CD4-positive, alpha-beta memory T cell (primary cell): Measurements from ENCODE around the gene CABP7. TPM values are rescaled to one million over a fixed set of nuclear protein-coding genes. Genes with fewer than 3 reads are reported as not detected.

Experiments
- CTCF ChIA-PET: fragments of 350-600 bp; sonication (Branson Sonifier 250); formaldehyde crosslinking; loops from one replicate; lab custom pipeline; 2021; ENCODE audit warnings: inconsistent platforms; ENCODE audit not compliant: partially characterized antibody; lab: Charles Lee
- POLR2A ChIA-PET: fragments of 350-600 bp; sonication (Branson Sonifier 250); formaldehyde crosslinking; loops from one replicate; lab custom pipeline; 2021; ENCODE audit not compliant: partially characterized antibody; lab: Charles Lee
- DNase-seq, 5 donors: peaks; one replicate each; pipeline versions ENCODE4 v3.0.0 to v3.0.0-alpha.2; 2020 to 2022; ENCODE audit warnings: mixed read lengths in 1 of 5
- H3K27ac ChIP-seq: one replicate; pipeline ENCODE4 v1.7.0; 2013; ENCODE audit warnings: low read depth, low read length
- H3K27me3 ChIP-seq: 2 replicates; pipeline ENCODE4 v1.7.0; 2013; ENCODE audit warnings: mild to moderate bottlenecking, low read length, moderate library complexity; ENCODE audit not compliant: insufficient read depth
- H3K36me3 ChIP-seq: 2 replicates; pipeline ENCODE4 v1.7.0; 2013; ENCODE audit warnings: mild to moderate bottlenecking, low read length, moderate library complexity; ENCODE audit not compliant: insufficient read depth
- H3K4me1 ChIP-seq: 2 replicates; pipeline ENCODE4 v1.7.0; 2013; ENCODE audit warnings: mild to moderate bottlenecking, low read length, moderate library complexity; ENCODE audit not compliant: insufficient read depth
- H3K4me3 ChIP-seq, 2 donors: one replicate each; pipeline ENCODE4 v1.7.0; 2013; ENCODE audit warnings: low read length in 2 of 2, mild to moderate bottlenecking in 1 of 2
- H3K9me3 ChIP-seq, 2 donors: one replicate each; pipeline ENCODE4 v1.7.0; 2013; ENCODE audit warnings: low read length in 2 of 2, control low read depth in 1 of 2; ENCODE audit not compliant: control insufficient read depth in 1 of 2
- H3K27ac Mint-ChIP-seq, 7 donors: one replicate each; pipeline ENCODE4 v1.8.0; 2020 to 2021; ENCODE audit warnings: mixed read lengths in 7 of 7, mild to moderate bottlenecking in 6 of 7, inconsistent platforms in 3 of 7, moderate library complexity in 3 of 7
- H3K27me3 Mint-ChIP-seq, 2 donors: one replicate each; pipeline ENCODE4 v1.8.0; 2020 to 2021; ENCODE audit warnings: mixed read lengths in 2 of 2
- H3K36me3 Mint-ChIP-seq, 2 donors: one replicate each; pipeline ENCODE4 v1.8.0; 2020 to 2021; ENCODE audit warnings: mixed read lengths in 2 of 2, inconsistent platforms in 1 of 2, mild to moderate bottlenecking in 1 of 2
- H3K4me1 Mint-ChIP-seq, 4 donors: one replicate each; pipeline ENCODE4 v1.8.0; 2020 to 2021; ENCODE audit warnings: mixed read lengths in 4 of 4, mild to moderate bottlenecking in 1 of 4
- H3K4me3 Mint-ChIP-seq, 8 donors: one replicate each; pipeline ENCODE4 v1.8.0; 2020 to 2021; ENCODE audit warnings: mixed read lengths in 8 of 8, mild to moderate bottlenecking in 7 of 8, moderate library complexity in 6 of 8, inconsistent platforms in 3 of 8
- H3K9me3 Mint-ChIP-seq, 8 donors: one replicate each; pipeline ENCODE4 v1.8.0; 2020 to 2021; ENCODE audit warnings: mixed read lengths in 8 of 8, mild to moderate bottlenecking in 5 of 8, inconsistent platforms in 3 of 8, moderate library complexity in 1 of 8
- intact Hi-C: fragments of 100-400 bp; cut with micrococcal nuclease; formaldehyde crosslinking; loops from one replicate; pipeline ENCODE4 v1.15.1; 2023
- polyA plus RNA-seq, 2 donors: library from polyadenylated mRNA; unstranded; fragments of 300-500 nt; fragmentation: Illumina TruSeq; gene quantifications; one replicate each; pipeline ENCODE4 v1.2.3, GENCODE V29; 2021
- total RNA-seq, 2 experiments: library from RNA; stranded (reverse); gene quantifications; one replicate each; pipeline ENCODE4 v1.2.3, GENCODE V29; 2021

CABP7 gene
- total and polyA plus RNA-seq, 4 experiments from 2014 or later, result 0.08 to 0.13 TPM; not detected in 2

- Histone ChIP-seq H3K4me1 (no peaks in the 10 kb centered on the region), H3K9me3 (no peaks in the 10 kb centered on the region), H3K27me3 (no peaks in the 10 kb centered on the region), H3K36me3 (peaks cover 7% of the 10 kb centered on the region), H3K4me3 (no peak overlapping the region), H3K27ac (no peak overlapping the region)
- ChIA-PET CTCF (interaction anchor here (0.7 to 5.5 kb wide), 11 partner anchors 9 to 401 kb away, joined by 3 to 40 read pairs (median 4); no protein-coding TSS in a partner anchor), POLR2A (no interaction called here)
- H3K27ac Mint-ChIP-seq, result peak overlapping the region in 2 of 7 donors; percentile 38 to 51
- peaks cover 28 to 46% of the 10 kb centered on the region in 2 donors for H3K36me3 Mint-ChIP-seq
- H3K9me3 Mint-ChIP-seq, result no peaks in the 10 kb centered on the region
- no peaks in the 10 kb centered on the region for H3K27me3 Mint-ChIP-seq
- intact Hi-C loops, result no loop called here
- no peak for DNase-seq
- H3K4me3 Mint-ChIP-seq, result no peak overlapping the region
- peaks cover 0 to 13% (median 4%) of the 10 kb centered on the region in 4 donors for H3K4me1 Mint-ChIP-seq
Observed at GRCh38 chr22:29689206-29689879, 30.5 kb upstream of the CABP7 start.

- H3K4me1 Mint-ChIP-seq, result peaks cover 0 to 13% (median 4%) of the 10 kb centered on the region in 4 donors
- H3K27me3 Mint-ChIP-seq, result no peaks in the 10 kb centered on the region
Observed at GRCh38 chr22:29689880-29690213, 30.0 kb upstream of the CABP7 start.

GRCh38 chr22:29690476-29690875 lies 29.3 kb upstream of the CABP7 start:
- Mint-ChIP-seq H3K27me3 (no peaks in the 10 kb centered on the region), H3K27ac (peak overlapping the region in 2 of 7 donors; percentile 56 to 79)
- POLR2A ChIA-PET, result no interaction called here

More at GRCh38 chr22:29689880-29690213, 30.0 kb upstream of the CABP7 start:
- H3K36me3 Mint-ChIP-seq, result peaks cover 28 to 46% of the 10 kb centered on the region in 2 donors
- ChIA-PET POLR2A (no interaction called here), CTCF (interaction anchor here (0.8 to 5.5 kb wide), 8 partner anchors 10 to 401 kb away, joined by 3 to 40 read pairs (median 4); no protein-coding TSS in a partner anchor)
- H3K9me3 Mint-ChIP-seq, result no peaks in the 10 kb centered on the region
- Histone ChIP-seq H3K27ac (no peak overlapping the region), H3K4me1 (no peaks in the 10 kb centered on the region), H3K27me3 (no peaks in the 10 kb centered on the region), H3K36me3 (peaks cover 7% of the 10 kb centered on the region), H3K4me3 (no peak overlapping the region), H3K9me3 (no peaks in the 10 kb centered on the region)
- no peak overlapping the region for H3K4me3 Mint-ChIP-seq
- intact Hi-C loops, result no loop called here
- peak in 3 of 5 donors; percentile 16 to 21 (median 16) for DNase-seq
- H3K27ac Mint-ChIP-seq, result no peak overlapping the region

GRCh38 chr22:29691636-29692326 lies 28.0 kb upstream of the CABP7 start:
- H3K27ac ChIP-seq, result no peak overlapping the region
- H3K4me3 Mint-ChIP-seq, result no peak overlapping the region
- peaks cover 0 to 13% (median 4%) of the 10 kb centered on the region in 4 donors for H3K4me1 Mint-ChIP-seq
- CTCF ChIA-PET, result interaction anchor here (1.0 to 5.5 kb wide), 3 partner anchors 313 to 399 kb away, joined by 3 to 40 read pairs (median 3); no protein-coding TSS in a partner anchor
- no peaks in the 10 kb centered on the region for H3K9me3 Mint-ChIP-seq
- no peaks in the 10 kb centered on the region for H3K27me3 ChIP-seq
- no peak overlapping the region for H3K4me3 ChIP-seq
- peaks cover 7% of the 10 kb centered on the region for H3K36me3 ChIP-seq
- POLR2A ChIA-PET, result no interaction called here
- peaks cover 33 to 50% of the 10 kb centered on the region in 2 donors for H3K36me3 Mint-ChIP-seq
- no peaks in the 10 kb centered on the region for H3K27me3 Mint-ChIP-seq
- H3K9me3 ChIP-seq, result no peaks in the 10 kb centered on the region
- intact Hi-C loops, result no loop called here
- H3K27ac Mint-ChIP-seq, result no peak overlapping the region
- H3K4me1 ChIP-seq, result no peaks in the 10 kb centered on the region
- no peak for DNase-seq

More at GRCh38 chr22:29690476-29690875, 29.3 kb upstream of the CABP7 start:
- CTCF ChIA-PET, result interaction anchor here (0.8 to 5.5 kb wide), 6 partner anchors 10 to 398 kb away, joined by 3 to 40 read pairs (median 5); no protein-coding TSS in a partner anchor
- Mint-ChIP-seq H3K9me3 (no peaks in the 10 kb centered on the region), H3K4me3 (no peak overlapping the region), H3K4me1 (peaks cover 0 to 13% (median 4%) of the 10 kb centered on the region in 4 donors), H3K36me3 (peaks cover 29 to 49% of the 10 kb centered on the region in 2 donors)
- H3K9me3 ChIP-seq, result no peaks in the 10 kb centered on the region
- no peak overlapping the region for H3K27ac ChIP-seq
- peaks cover 7% of the 10 kb centered on the region for H3K36me3 ChIP-seq
- DNase-seq, result no peak
- no peak overlapping the region for H3K4me3 ChIP-seq
- H3K27me3 ChIP-seq, result no peaks in the 10 kb centered on the region
- H3K4me1 ChIP-seq, result no peaks in the 10 kb centered on the region
- intact Hi-C loops, result no loop called here

GRCh38 chr22:29692327-29692640 lies 27.5 kb upstream of the CABP7 start:
- H3K4me1 ChIP-seq, result no peaks in the 10 kb centered on the region
- H3K9me3 ChIP-seq, result no peaks in the 10 kb centered on the region
- H3K36me3 ChIP-seq, result peaks cover 7% of the 10 kb centered on the region
- POLR2A ChIA-PET, result no interaction called here
- Mint-ChIP-seq H3K36me3 (peaks cover 32 to 46% of the 10 kb centered on the region in 2 donors), H3K4me3 (no peak overlapping the region), H3K4me1 (peaks cover 0 to 13% (median 4%) of the 10 kb centered on the region in 4 donors), H3K27me3 (no peaks in the 10 kb centered on the region), H3K9me3 (no peaks in the 10 kb centered on the region), H3K27ac (no peak overlapping the region)
- CTCF ChIA-PET, result interaction anchor here (1.0 to 5.5 kb wide), 2 partner anchors 312 to 399 kb away, joined by 3 to 40 read pairs; no protein-coding TSS in a partner anchor
- H3K4me3 ChIP-seq, result no peak overlapping the region
- no peaks in the 10 kb centered on the region for H3K27me3 ChIP-seq
- intact Hi-C loops, result no loop called here
- H3K27ac ChIP-seq, result no peak overlapping the region
- DNase-seq, result no peak

GRCh38 chr22:29693161-29693560 lies 26.6 kb upstream of the CABP7 start:
- peak overlapping the region in 1 of 8 donors; percentile 34 for H3K4me3 Mint-ChIP-seq
- peaks cover 28 to 45% of the 10 kb centered on the region in 2 donors for H3K36me3 Mint-ChIP-seq

GRCh38 chr22:29693671-29694070 lies 26.1 kb upstream of the CABP7 start:
- H3K27me3 Mint-ChIP-seq, result no peaks in the 10 kb centered on the region
- CTCF ChIA-PET, result no interaction called here

More at GRCh38 chr22:29693161-29693560, 26.6 kb upstream of the CABP7 start:
- peak overlapping the region in 2 of 7 donors; percentile 38 to 81 for H3K27ac Mint-ChIP-seq
- H3K4me1 Mint-ChIP-seq, result peaks cover 0 to 13% (median 4%) of the 10 kb centered on the region in 4 donors
- DNase-seq, result no peak
- ChIA-PET CTCF (interaction anchor here (5.5 kb wide), 1 partner anchor 312 kb away, joined by 40 read pairs; no protein-coding TSS in a partner anchor), POLR2A (no interaction called here)
- Histone ChIP-seq H3K36me3 (peaks cover 7% of the 10 kb centered on the region), H3K4me3 (no peak overlapping the region), H3K4me1 (no peaks in the 10 kb centered on the region), H3K27ac (no peak overlapping the region), H3K9me3 (no peaks in the 10 kb centered on the region), H3K27me3 (no peaks in the 10 kb centered on the region)
- no peaks in the 10 kb centered on the region for H3K9me3 Mint-ChIP-seq
- intact Hi-C loops, result no loop called here
- no peaks in the 10 kb centered on the region for H3K27me3 Mint-ChIP-seq

More at GRCh38 chr22:29693671-29694070, 26.1 kb upstream of the CABP7 start:
- intact Hi-C loops, result no loop called here
- Histone ChIP-seq H3K4me1 (no peaks in the 10 kb centered on the region), H3K9me3 (no peaks in the 10 kb centered on the region), H3K27ac (no peak overlapping the region), H3K27me3 (no peaks in the 10 kb centered on the region), H3K4me3 (no peak overlapping the region), H3K36me3 (peaks cover 7% of the 10 kb centered on the region)
- Mint-ChIP-seq H3K36me3 (peaks cover 25 to 48% of the 10 kb centered on the region in 2 donors), H3K4me3 (no peak overlapping the region), H3K4me1 (peaks cover 0 to 9% (median 4%) of the 10 kb centered on the region in 4 donors), H3K9me3 (no peaks in the 10 kb centered on the region), H3K27ac (peak overlapping the region in 1 of 7 donors; percentile 73)
- DNase-seq, result no peak
- POLR2A ChIA-PET, result no interaction called here
